D721Med (cell line): ENCODE measurements around the gene ARHGAP23.

Source experiments
- DNase-seq: peaks from one replicate; pipeline ENCODE4 v3.0.0; 2011; ENCODE audit warnings: low spot score; ENCODE audit not compliant: insufficient read length
- FAIRE-seq: peaks from 2 replicates; lab custom pipeline; 2011; peaks lifted over from hg19 to GRCh38; lab: Jason Lieb, UNC
- TF ChIP-seq, protein P1 (sequence below): IDR thresholded peaks from 2 replicates; pipeline ENCODE4 v1.5.1; 2012; ENCODE audit warnings: mild to moderate bottlenecking, control low read depth; ENCODE audit not compliant: insufficient read depth; ENCODE audit errors: missing control alignments

The ARHGAP23 gene

DNA sequence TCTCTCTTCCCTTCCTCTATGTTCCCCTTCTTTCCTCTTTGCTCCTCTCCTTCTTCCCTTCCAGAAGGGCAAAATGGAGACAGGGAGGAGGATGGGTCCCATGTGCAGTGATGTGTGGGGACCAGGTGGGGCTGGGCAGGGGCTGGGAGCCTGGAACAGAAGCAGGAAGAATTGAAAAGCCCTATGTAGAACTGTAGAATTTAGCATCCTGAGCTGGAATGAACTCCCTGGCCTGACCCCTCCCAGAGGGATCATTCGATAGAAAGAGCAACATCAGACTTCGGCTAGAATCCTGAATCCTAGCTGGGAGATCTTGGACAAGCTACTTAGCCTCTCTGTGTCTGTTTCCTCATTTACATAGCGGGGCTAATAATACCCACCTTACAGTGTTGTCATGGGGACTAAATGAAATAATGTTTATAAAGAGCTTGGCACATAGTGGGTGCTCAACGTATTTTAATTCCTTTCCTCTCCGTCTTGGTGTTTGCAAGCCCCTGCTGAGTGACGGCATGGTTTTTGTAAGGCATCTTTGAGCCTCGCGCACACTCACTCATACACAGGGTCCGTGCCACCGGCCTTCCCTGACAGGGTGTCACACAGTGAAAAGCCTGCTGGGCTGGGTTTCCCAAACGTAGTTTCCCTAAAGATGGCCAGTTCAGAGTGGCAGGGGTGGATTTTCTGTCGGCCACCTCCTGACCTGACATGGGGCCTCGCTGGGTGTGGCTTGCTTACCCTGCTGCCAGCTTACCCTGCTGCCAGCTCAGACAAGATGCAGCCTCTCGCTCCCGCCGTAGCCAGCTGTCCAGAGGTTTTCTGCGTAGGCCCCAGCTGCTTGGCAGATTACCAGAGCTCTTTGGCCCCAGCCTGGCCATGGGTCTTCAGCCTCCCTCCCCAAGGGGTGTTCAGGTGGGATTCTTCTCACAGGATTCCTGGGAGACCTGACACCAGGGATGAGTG is 6.1 kb upstream of the ARHGAP23 start:
- TF ChIP-seq, protein P1, sequence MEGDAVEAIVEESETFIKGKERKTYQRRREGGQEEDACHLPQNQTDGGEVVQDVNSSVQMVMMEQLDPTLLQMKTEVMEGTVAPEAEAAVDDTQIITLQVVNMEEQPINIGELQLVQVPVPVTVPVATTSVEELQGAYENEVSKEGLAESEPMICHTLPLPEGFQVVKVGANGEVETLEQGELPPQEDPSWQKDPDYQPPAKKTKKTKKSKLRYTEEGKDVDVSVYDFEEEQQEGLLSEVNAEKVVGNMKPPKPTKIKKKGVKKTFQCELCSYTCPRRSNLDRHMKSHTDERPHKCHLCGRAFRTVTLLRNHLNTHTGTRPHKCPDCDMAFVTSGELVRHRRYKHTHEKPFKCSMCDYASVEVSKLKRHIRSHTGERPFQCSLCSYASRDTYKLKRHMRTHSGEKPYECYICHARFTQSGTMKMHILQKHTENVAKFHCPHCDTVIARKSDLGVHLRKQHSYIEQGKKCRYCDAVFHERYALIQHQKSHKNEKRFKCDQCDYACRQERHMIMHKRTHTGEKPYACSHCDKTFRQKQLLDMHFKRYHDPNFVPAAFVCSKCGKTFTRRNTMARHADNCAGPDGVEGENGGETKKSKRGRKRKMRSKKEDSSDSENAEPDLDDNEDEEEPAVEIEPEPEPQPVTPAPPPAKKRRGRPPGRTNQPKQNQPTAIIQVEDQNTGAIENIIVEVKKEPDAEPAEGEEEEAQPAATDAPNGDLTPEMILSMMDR: no peak
- DNase-seq (no peak), FAIRE-seq (no peak)

DNA sequence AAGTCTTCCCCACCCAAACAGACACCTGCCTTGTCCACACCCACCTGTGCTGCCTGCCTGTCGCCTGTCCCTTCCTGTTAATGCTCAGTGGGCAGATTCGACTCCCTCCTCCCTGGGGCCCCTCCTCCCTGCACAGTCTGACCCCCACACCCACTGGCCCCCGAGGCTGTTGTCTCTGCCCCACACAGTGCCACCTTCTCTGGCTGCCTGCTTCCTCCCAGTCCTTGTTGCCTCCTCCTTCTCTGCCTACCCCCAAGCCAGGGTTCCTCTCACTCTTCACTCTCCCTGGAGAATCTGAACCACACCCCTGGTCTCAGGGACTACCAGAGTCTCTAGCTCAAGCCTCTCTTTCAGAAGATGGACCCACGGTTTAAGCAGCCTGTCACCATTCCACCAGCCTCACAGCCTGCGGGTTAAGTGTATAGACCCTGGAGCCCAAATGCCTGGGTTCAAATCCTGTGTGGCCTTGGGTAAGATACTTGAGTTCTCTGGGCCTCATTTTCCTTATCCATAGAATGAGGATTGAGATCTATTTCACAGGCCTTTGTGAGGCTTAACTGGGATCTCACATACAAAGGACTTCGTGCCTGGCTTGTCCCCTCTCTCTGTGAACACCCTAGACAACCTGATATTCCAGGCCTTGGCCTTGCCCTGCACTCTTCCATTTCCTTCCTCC is 3.8 kb upstream of the ARHGAP23 start:
- DNase-seq: no peak
- TF ChIP-seq, protein P1: no peak
- no peak for FAIRE-seq

DNA sequence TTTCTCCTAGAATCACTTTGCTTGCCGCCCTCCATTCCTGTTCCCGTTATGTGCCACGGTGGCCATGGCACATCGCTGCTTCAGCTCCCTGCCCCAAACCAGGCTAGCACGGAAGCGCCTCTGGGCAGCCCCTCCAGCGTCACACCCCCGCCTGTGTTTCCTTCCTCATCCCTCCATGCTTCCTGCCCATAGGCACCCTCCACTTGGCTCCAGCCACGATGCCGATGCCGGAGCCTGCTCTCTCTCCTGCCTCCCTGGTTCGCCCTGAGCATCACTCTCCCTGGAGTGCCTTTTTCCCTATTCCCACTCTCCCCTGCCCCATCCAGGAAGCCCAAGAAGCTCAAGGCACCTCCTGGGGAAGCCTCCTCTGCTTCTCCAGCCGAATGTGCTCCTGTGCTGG is 3.2 kb upstream of the ARHGAP23 start:
- FAIRE-seq (no peak), DNase-seq (no peak)
- TF ChIP-seq, protein P1: no peak

DNA sequence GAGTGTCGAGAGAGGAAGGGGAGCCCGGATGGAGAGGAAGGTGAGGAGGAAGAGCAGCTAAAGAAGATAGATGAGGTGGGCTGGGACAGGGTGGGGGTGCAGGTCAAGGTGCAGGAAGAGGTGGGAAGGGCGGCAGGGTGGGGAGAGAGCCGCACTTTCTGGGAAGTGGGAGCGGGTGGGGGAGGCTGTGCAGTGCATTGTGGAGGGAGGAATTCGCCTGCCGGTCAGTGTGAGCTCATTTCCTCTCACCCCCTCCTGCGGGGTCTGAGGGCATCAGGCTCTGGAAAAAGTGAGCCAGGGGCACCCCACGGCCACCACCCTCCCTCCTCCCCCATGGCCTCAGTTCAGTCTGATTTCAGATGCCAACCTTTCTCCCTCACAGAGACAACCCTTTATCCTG is 2.5 kb upstream of the ARHGAP23 start:
- FAIRE-seq (no peak), DNase-seq (no peak)
- TF ChIP-seq, protein P1: no peak

DNA sequence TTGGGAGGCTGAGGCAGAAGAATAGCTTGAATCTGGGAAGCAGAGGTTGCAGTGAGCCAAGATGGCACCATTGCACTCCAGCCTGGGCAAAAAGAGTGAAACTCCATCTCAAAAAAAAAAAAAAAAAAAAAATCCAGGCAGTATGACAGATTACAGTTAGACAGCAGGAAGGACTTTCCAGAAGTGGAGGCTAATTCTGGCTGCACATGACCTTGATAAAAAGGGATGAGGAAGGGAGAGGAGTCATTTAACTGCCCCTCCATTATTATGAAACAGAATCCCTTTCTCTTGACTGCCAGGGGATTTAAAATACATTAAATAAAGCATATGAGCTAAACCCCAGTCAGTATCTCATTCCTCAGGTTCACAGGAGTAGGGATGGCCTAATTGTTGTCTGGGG is 1.8 kb upstream of the ARHGAP23 start:
- no peak for DNase-seq
- TF ChIP-seq, protein P1: no peak
- no peak for FAIRE-seq

DNA sequence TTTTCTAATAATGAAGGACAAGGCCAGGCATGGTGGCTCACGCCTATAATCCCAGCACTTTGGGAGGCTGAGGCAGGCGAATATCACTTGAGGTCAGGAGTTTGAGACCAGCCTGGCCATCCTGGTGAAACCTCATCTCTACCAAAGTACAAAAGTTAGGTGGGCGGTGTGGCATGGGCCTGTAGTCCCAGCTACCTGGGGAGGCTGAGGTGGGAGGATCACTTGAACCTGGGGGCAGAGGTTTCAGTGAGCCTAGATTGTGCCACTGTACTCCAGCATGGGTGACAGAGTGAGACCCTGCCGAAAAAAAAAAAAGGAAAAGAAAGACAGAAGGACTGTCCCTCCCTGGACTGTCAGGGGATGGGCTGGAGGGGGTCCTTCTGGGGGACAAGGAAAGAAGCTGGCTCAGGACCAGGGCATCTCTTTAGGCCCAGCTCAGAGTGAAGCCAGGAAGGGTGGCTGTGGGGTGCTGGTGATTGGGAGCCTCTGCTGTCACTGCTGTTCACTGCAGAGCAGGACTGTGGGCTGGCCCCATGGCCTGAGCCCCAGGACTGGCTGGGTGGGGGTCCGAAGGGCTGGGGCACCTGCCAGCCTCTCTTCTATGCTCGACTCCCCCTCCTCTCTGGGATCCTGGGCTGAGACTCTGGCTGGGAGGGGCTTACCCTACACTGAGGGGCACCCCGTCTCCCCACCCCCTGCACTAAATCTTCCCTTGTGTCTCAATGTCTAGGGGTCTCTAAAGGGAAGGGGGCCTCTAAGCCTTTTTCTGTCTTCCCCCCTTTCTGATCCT is 909 bp upstream of the ARHGAP23 start:
- TF ChIP-seq, protein P1: no peak

More for the DNA sequence above, 909 bp upstream of the ARHGAP23 start:
- no peak for DNase-seq
- FAIRE-seq: no peak
